Mesothelial cell of epicardium (in vitro differentiated cells): Measurements from ENCODE around the gene MIS18A. TPM values are rescaled to one million over a fixed set of nuclear protein-coding genes. Genes with fewer than 3 reads are reported as not detected.
A peak's percentile ranks its signal among the peaks of the same experiment; 100 is the strongest.

ENCODE experiments used
- DNase-seq, 2 experiments: peaks; one replicate each; pipeline ENCODE4 v3.0.0; 2021; ENCODE audit warnings: low spot score in 2 of 2; ENCODE audit not compliant: unreplicated experiment in 2 of 2
- H3K27ac Mint-ChIP-seq: 2 replicates; pipeline ENCODE4 v1.8.0; 2021; ENCODE audit warnings: mixed read lengths
- H3K27me3 Mint-ChIP-seq: 2 replicates; pipeline ENCODE4 v1.8.0; 2021; ENCODE audit warnings: low read depth, mixed read lengths
- H3K36me3 Mint-ChIP-seq: 2 replicates; pipeline ENCODE4 v1.8.0; 2021; ENCODE audit warnings: mixed read lengths
- H3K4me1 Mint-ChIP-seq: 2 replicates; pipeline ENCODE4 v1.8.0; 2021; ENCODE audit warnings: mixed read lengths
- H3K4me3 Mint-ChIP-seq: 2 replicates; pipeline ENCODE4 v1.8.0; 2021; ENCODE audit warnings: mild to moderate bottlenecking, moderate library complexity, mixed read lengths
- H3K9me3 Mint-ChIP-seq: 2 replicates; pipeline ENCODE4 v1.8.0; 2021; ENCODE audit warnings: mixed read lengths
- CTCF ChIP-seq: fragments of 200-600 bp; sonication (generic); IDR thresholded peaks from one replicate; pipeline ENCODE4 v1.5.0; 2021; ENCODE audit warnings: antibody characterized with exemption; ENCODE audit not compliant: unreplicated experiment
- total RNA-seq: library from RNA; stranded (reverse); gene quantifications from 3 replicates; pipeline ENCODE4 v1.2.1, GENCODE V29; 2021

The MIS18A gene
- total RNA-seq, 1 donor from 2014 or later, result 19.0 TPM

- no peak for DNase-seq
- H3K4me3 Mint-ChIP-seq, result no peak overlapping the region
- H3K27ac Mint-ChIP-seq, result peak overlapping the region; percentile 26
Observed at GRCh38 chr21:32246571-32247140, 32.2 kb downstream of the MIS18A start.

GRCh38 chr21:32245971-32246370, 32.9 kb downstream of the MIS18A start:
- Mint-ChIP-seq H3K9me3 (peaks cover 10% of the 10 kb centered on the region), H3K27me3 (peaks cover 4% of the 10 kb centered on the region), H3K36me3 (no peaks in the 10 kb centered on the region), H3K4me1 (peaks cover 30% of the 10 kb centered on the region), H3K27ac (no peak overlapping the region), H3K4me3 (no peak overlapping the region)
- TF ChIP-seq CTCF, result no peak
- DNase-seq, result no peak

More at GRCh38 chr21:32246571-32247140, 32.2 kb downstream of the MIS18A start:
- peaks cover 7% of the 10 kb centered on the region for H3K27me3 Mint-ChIP-seq
- no peak for TF ChIP-seq CTCF
- H3K36me3 Mint-ChIP-seq, result no peaks in the 10 kb centered on the region
- peaks cover 10% of the 10 kb centered on the region for H3K9me3 Mint-ChIP-seq
- peaks cover 23% of the 10 kb centered on the region for H3K4me1 Mint-ChIP-seq

- TF ChIP-seq CTCF, result no peak
- Mint-ChIP-seq H3K36me3 (no peaks in the 10 kb centered on the region), H3K27ac (peak overlapping the region; percentile 90), H3K4me3 (no peak overlapping the region), H3K27me3 (peaks cover 3% of the 10 kb centered on the region), H3K9me3 (peaks cover 15% of the 10 kb centered on the region), H3K4me1 (peaks cover 23% of the 10 kb centered on the region)
- DNase-seq, result no peak
Observed at GRCh38 chr21:32240851-32241687, 37.8 kb downstream of the MIS18A start.

GRCh38 chr21:32239551-32239950, 39.3 kb downstream of the MIS18A start:
- no peak for TF ChIP-seq CTCF
- Mint-ChIP-seq H3K36me3 (no peaks in the 10 kb centered on the region), H3K9me3 (peaks cover 12% of the 10 kb centered on the region), H3K4me1 (peaks cover 23% of the 10 kb centered on the region), H3K27me3 (no peaks in the 10 kb centered on the region), H3K27ac (peak overlapping the region; percentile 56), H3K4me3 (no peak overlapping the region)
- DNase-seq, result no peak

- TF ChIP-seq CTCF, result no peak
- no peaks in the 10 kb centered on the region for H3K36me3 Mint-ChIP-seq
- H3K9me3 Mint-ChIP-seq, result peaks cover 9% of the 10 kb centered on the region
- H3K4me3 Mint-ChIP-seq, result no peak overlapping the region
- H3K4me1 Mint-ChIP-seq, result peaks cover 23% of the 10 kb centered on the region
- no peak overlapping the region for H3K27ac Mint-ChIP-seq
- DNase-seq, result no peak
- peaks cover 3% of the 10 kb centered on the region for H3K27me3 Mint-ChIP-seq
Observed at GRCh38 chr21:32238063-32238462, 40.8 kb downstream of the MIS18A start.
